ENCODE results near the gene TBX4. TPM values are rescaled to one million over a fixed set of nuclear protein-coding genes. Genes with fewer than 3 reads are reported as not detected.
"Not testable (repeated sequence)": the region's sequence is repeated elsewhere in the genome, so short reads cannot be mapped to it uniquely, and the experiment has no call there.

TBX4 gene
- total RNA-seq, 1 donor from 2014 or later: 0.35 TPM

GRCh38 chr17:61427567-61427966, 24.7 kb upstream of the TBX4 start:
- no peak for DNase-seq (ENCODE audit: low read depth)

GRCh38 chr17:61429274-61429673, 22.9 kb upstream of the TBX4 start:
- no peak for DNase-seq (ENCODE audit: low read depth)

- DNase-seq (ENCODE audit: low read depth): not testable (repeated sequence)
Measured at GRCh38 chr17:61429831-61430230, 22.4 kb upstream of the TBX4 start.

GRCh38 chr17:61431594-61432311, 20.5 kb upstream of the TBX4 start:
- no peak for DNase-seq (ENCODE audit: low read depth)

- DNase-seq (ENCODE audit: low read depth): no peak
Measured at GRCh38 chr17:61436273-61436672, 15.9 kb upstream of the TBX4 start.

GRCh38 chr17:61436995-61437704, 15.1 kb upstream of the TBX4 start:
- no peak for DNase-seq (ENCODE audit: low read depth)

GRCh38 chr17:61440697-61441096, 11.5 kb upstream of the TBX4 start:
- DNase-seq (ENCODE audit: low read depth): no peak

GRCh38 chr17:61441507-61441906, 10.7 kb upstream of the TBX4 start:
- DNase-seq (ENCODE audit: low read depth): not testable (repeated sequence)

GRCh38 chr17:61442136-61442775, 10.0 kb upstream of the TBX4 start:
- DNase-seq (ENCODE audit: low read depth): no peak

GRCh38 chr17:61442878-61443474, 9.2 kb upstream of the TBX4 start:
- no peak for DNase-seq (ENCODE audit: low read depth)

- DNase-seq (ENCODE audit: low read depth): no peak
Measured at GRCh38 chr17:61443475-61443882, 8.7 kb upstream of the TBX4 start.

- no peak for DNase-seq (ENCODE audit: low read depth)
Measured at GRCh38 chr17:61444075-61444474, 8.1 kb upstream of the TBX4 start.

- DNase-seq (ENCODE audit: low read depth): no peak
Measured at GRCh38 chr17:61444831-61445230, 7.4 kb upstream of the TBX4 start.

GRCh38 chr17:61447358-61447757, 4.9 kb upstream of the TBX4 start:
- no peak for DNase-seq (ENCODE audit: low read depth)

- no peak for DNase-seq (ENCODE audit: low read depth)
Measured at GRCh38 chr17:61448042-61448441, 4.2 kb upstream of the TBX4 start.

GRCh38 chr17:61449140-61449539, 3.1 kb upstream of the TBX4 start:
- DNase-seq (ENCODE audit: low read depth): not testable (repeated sequence)

GRCh38 chr17:61449707-61450640, 2.2 kb upstream of the TBX4 start:
- no peak for DNase-seq (ENCODE audit: low read depth)

GRCh38 chr17:61450641-61451537, 1.3 kb upstream of the TBX4 start:
- no peak for DNase-seq (ENCODE audit: low read depth)

- DNase-seq (ENCODE audit: low read depth): no peak
Measured at GRCh38 chr17:61451538-61452300, 503 bp upstream of the TBX4 start.
